Measurements from ENCODE around the gene DDX6.
A peak's percentile ranks its signal among the peaks of the same experiment; 100 is the strongest.
"Not testable (repeated sequence)": the region's sequence is repeated elsewhere in the genome, so short reads cannot be mapped to it uniquely, and the experiment has no call there.

The DDX6 gene

GRCh38 chr11:118820412-118821357 lies 29.7 kb upstream of the DDX6 start:
- TF ChIP-seq CTCF (IDR thresholded peaks at IDR 0.05; ENCODE audit: insufficient read depth, low read depth, low read length, missing control alignments), result no peak
- H3K4me3 ChIP-seq (ENCODE audit: low read depth, low read length), result peak overlapping the region; percentile 24
- peak; percentile 97 for DNase-seq (ENCODE audit: low read depth)

- not testable (repeated sequence) for DNase-seq (ENCODE audit: low read depth)
- peak overlapping the region; percentile 24 for H3K4me3 ChIP-seq (ENCODE audit: low read depth, low read length)
Measured at GRCh38 chr11:118820025-118820379, 29.0 kb upstream of the DDX6 start.

GRCh38 chr11:118819334-118820024 lies 28.5 kb upstream of the DDX6 start:
- DNase-seq (ENCODE audit: low read depth), result peak; percentile 22
- TF ChIP-seq CTCF (IDR thresholded peaks at IDR 0.05; ENCODE audit: insufficient read depth, low read depth, low read length, missing control alignments), result no peak
- peak overlapping the region; percentile 24; the same call in 1 of the 2 replicates for H3K4me3 ChIP-seq (ENCODE audit: low read depth, low read length)

GRCh38 chr11:118818130-118818529 lies 27.2 kb upstream of the DDX6 start:
- no peak overlapping the region for H3K4me3 ChIP-seq (ENCODE audit: low read depth, low read length)
- DNase-seq (ENCODE audit: low read depth), result no peak
- TF ChIP-seq CTCF (IDR thresholded peaks at IDR 0.05; ENCODE audit: insufficient read depth, low read depth, low read length, missing control alignments), result no peak

- TF ChIP-seq CTCF (IDR thresholded peaks at IDR 0.05; ENCODE audit: insufficient read depth, low read depth, low read length, missing control alignments), result no peak
- no peak for DNase-seq (ENCODE audit: low read depth)
- no peak overlapping the region for H3K4me3 ChIP-seq (ENCODE audit: low read depth, low read length)
Measured at GRCh38 chr11:118813551-118813950, 22.6 kb upstream of the DDX6 start.

GRCh38 chr11:118812485-118812884 lies 21.5 kb upstream of the DDX6 start:
- DNase-seq (ENCODE audit: low read depth), result no peak
- no peak for TF ChIP-seq CTCF (IDR thresholded peaks at IDR 0.05; ENCODE audit: insufficient read depth, low read depth, low read length, missing control alignments)
- no peak overlapping the region for H3K4me3 ChIP-seq (ENCODE audit: low read depth, low read length)

All from GM12865 (cell line).